GM21737 (cell line): ENCODE data around the gene POLR2M.

Experiments used
- ATAC-seq: cut with Tn5 transposase; IDR thresholded peaks from one replicate; pipeline ENCODE4 v1.9.1; 2021; ENCODE audit warnings: mild to moderate bottlenecking, moderate library complexity; ENCODE audit not compliant: unreplicated experiment

POLR2M gene

GRCh38 chr15:57706405-57707209, at the start of gene POLR2M:
TSS of gene POLR2M (plus strand) at chr15:57706714. CDS start at chr15:57706843, 129 bp downstream.
- ATAC-seq, result peak; percentile 87

DNA sequence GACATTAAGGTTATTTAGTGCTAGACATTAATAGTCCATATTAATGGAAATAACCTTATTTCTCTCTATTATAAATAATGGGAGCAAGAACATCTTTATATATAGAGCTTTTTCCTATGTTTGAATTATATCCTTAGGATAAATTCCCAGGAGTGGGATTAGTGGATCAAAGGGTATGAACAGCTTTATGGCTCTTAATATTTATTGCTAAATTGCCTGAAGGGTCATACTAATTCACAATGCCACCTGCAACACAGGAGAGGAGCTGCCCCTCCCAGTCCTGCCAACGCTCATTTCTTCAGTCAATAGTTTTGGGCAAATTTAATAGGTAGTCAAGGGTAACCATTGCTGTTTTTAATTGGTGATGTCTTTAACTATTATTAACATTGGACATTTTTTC, 48.9 kb upstream of the POLR2M start:
- ATAC-seq, result no peak

GRCh38 chr15:57662091-57662744, 44.3 kb upstream of the POLR2M start:
- ATAC-seq, result no peak

DNA sequence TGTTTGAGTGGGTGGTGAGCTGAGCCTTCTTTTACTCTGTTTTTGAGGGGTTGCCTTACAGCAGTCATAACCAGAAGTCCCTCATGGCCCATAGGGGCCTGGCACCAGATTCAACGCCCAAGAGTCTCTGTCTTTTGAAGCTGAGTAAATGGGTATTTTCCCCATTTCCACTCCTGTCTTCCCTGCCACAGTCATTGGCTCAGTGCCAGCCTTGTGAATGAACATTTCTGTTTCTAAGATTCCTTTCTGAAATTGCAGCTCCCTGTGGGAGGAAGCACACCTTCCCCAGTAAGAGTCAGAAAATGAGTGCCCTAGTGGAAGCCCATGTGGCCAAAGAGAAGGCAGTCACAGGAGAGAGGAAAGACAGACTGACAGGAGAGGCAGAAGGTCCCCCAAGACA, 43.7 kb upstream of the POLR2M start:
- no peak for ATAC-seq

- ATAC-seq, result no peak
Measured at GRCh38 chr15:57663262-57663661, 43.3 kb upstream of the POLR2M start.

DNA sequence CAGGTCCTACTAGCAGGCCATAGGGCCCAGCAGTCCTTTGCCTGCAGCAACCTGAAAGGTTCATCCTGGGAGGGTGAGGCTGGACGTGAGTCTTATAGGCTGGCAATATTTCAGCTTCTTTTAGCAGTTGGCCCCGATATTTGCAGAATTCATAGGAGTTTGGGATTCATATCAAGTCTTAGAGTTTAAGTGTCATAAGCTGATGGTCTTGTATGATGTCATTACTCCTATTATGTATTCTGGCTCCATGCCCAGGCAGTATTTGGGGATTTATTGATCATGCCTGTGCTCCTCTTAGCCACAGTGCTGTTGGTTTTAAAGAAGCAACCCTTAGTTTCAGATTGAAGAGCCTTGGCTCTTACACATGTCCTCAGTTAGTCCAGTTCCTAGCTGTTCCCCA, 41.3 kb upstream of the POLR2M start:
- ATAC-seq, result no peak

GRCh38 chr15:57665939-57666338, 40.6 kb upstream of the POLR2M start:
- ATAC-seq, result no peak

DNA sequence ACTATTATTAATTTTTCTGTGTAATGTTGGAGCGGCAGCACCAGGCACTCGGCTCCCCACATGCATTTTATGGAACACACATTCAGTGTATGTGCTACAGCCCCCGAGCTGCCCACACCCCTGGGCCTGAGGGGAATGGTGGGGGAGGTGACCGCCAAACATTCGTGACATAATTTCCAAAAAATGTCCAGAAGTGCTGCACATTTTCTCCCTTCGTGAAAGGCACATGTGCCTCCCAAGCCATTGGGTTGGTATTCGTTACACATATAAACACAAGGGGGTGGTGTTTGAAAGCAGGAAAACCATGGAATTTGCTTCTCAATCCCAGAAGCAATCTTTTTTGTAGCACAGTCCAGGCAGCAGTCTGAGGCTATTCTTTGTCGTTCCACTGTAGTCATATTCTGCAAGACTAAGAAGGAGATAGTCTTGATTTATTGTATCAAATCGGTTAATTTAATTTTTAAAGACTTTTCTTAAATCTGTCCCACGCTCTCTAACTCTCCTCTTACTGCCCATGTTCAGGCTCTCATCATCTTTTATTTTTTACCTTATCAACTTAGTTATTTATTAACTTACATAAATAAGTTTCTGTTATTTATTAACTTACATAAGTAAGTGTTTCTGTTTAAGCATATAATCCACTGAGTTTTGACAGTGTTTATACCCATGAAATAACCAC, 39.2 kb upstream of the POLR2M start:
- no peak for ATAC-seq

DNA sequence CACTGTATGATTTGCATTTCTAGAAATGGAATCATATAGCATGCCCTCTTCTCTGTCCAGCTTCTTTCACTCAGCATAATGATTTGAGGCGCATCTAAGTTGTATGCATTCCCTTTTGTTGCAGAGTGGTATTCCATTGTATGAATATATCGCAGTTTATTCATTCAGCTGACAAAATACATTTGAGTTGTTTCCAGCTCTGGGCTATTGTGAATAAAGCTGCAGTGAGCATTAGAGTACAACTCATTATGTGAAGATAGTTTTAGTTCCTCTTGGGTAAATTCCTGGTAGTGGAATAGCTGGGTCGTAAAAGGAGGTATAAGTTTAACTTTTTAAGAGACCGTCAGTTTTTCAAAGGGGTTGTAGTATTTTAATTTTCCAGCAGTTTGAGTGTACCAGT, 38.5 kb upstream of the POLR2M start:
- ATAC-seq, result no peak

GRCh38 chr15:57671636-57672035, 34.9 kb upstream of the POLR2M start:
- ATAC-seq, result no peak

GRCh38 chr15:57675481-57676181, 30.9 kb upstream of the POLR2M start:
- ATAC-seq, result no peak

GRCh38 chr15:57676585-57676984, 29.9 kb upstream of the POLR2M start:
- no peak for ATAC-seq

DNA sequence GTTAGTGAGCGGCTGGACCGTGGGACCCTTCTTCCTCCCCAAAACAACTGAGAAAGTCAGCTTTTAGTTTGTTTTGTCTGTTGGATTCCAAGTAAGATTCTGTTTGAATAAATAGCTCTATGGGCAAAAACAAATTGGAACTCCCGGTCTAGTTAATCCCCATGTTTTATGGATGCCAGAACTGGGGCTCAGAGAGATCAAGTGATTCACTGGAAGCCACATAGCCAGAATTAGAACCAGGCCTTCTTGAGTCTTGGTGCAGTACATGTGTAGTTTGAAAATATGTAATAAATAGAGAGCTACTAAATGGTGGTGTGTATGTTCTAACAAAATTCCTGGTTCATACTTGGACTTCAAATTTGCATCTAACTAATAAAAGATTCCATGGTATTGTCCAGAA, 29.3 kb upstream of the POLR2M start:
- no peak for ATAC-seq

- ATAC-seq, result no peak
Measured at GRCh38 chr15:57680021-57680420, 26.5 kb upstream of the POLR2M start.

DNA sequence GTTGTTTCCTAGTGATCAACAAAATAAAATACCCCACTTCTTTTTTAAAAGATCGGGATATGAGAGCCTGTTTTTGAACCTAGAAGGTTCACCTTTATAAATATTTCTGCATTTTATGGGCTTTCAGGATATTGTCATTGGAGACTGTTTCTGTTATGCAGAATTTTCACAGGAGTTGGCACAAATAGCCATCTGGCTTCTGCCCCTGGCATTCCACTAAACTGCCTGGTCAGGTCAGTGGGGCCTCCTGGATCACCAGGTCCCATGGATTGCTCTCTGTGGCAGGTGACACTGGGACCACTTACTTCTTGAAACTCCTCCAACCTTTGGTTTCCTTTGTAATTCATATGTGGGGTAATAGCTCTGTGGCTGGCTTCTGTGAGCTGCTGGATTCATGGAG, 25.5 kb upstream of the POLR2M start:
- no peak for ATAC-seq

- ATAC-seq, result no peak
Measured at GRCh38 chr15:57683481-57683880, 23.0 kb upstream of the POLR2M start.

GRCh38 chr15:57684491-57685151, 21.9 kb upstream of the POLR2M start:
- no peak for ATAC-seq

DNA sequence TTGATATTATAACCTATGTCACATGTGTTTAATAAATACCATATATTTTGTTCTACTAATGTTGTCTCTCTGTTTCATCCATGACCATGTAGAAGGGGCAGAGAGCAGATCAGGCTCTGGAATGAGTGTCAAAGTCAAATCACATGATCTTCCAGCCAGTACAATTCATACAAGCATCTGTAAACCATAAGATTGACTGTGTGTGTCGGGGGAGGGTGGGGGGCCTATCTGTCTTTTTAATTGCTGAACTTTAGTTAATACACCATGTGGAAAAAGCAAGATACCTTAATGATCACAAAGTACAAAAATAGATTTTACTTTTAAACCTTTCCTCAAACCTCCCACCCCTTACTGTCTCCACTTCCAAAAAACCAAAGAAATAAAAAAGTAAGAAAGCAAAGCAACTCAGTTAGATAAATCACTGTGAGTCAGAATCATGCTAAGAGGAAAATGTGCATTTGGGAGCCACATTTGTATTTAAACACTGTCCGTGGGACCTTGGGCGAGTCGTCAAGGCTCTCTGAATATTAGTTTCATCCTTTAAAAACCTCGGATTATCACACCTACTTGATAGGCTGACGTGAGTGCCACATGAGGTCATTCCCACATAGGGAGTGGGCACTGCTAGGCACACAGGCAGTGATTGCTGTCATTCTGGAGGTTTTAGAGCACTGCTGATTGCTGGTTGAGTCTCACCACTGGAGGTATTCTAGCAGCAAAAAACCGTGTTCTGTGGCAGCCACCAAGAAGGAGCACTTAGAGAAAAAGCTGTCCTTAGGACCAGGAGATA, 21.0 kb upstream of the POLR2M start:
- no peak for ATAC-seq

- no peak for ATAC-seq
Measured at GRCh38 chr15:57686657-57687056, 19.9 kb upstream of the POLR2M start.

DNA sequence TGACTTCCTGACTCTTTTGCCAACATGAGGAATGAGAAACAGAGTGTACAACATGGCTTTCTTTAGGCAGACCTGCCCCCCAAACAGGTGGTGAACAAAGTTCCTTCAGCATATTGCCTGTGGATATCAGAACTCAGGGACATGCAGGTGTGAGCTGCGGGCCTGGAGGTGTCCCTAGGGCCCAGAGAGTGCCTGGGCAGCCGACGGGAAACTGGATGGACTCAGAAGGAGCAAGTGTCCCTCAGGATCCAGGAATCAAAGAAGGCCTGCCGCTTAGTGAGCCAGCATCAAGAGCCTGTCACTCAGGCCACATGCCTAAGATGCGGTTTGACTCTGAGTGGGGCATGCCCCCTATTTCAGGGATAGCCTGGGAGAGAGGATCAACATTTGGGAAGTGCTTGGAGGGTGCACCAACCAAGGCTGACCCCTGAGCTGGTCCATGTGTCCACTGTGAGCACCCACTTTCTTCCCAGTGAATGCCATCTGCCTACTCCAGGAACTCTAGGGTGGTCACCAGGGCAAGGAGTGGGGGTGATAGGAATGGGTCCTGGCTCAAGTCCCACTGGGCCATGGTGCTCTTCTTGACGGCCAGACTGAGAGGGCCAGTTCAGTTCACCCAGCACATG, 16.1 kb upstream of the POLR2M start:
- ATAC-seq, result no peak
